GM18858 (cell line): Measurements from ENCODE around the gene TNFAIP2.
"Not testable (repeated sequence)": the region's sequence is repeated elsewhere in the genome, so short reads cannot be mapped to it uniquely, and the experiment has no call there.

Experiments
- ATAC-seq: cut with Tn5 transposase; IDR thresholded peaks from one replicate; pipeline ENCODE4 v1.9.1; 2021; ENCODE audit not compliant: unreplicated experiment

TNFAIP2 gene

DNA sequence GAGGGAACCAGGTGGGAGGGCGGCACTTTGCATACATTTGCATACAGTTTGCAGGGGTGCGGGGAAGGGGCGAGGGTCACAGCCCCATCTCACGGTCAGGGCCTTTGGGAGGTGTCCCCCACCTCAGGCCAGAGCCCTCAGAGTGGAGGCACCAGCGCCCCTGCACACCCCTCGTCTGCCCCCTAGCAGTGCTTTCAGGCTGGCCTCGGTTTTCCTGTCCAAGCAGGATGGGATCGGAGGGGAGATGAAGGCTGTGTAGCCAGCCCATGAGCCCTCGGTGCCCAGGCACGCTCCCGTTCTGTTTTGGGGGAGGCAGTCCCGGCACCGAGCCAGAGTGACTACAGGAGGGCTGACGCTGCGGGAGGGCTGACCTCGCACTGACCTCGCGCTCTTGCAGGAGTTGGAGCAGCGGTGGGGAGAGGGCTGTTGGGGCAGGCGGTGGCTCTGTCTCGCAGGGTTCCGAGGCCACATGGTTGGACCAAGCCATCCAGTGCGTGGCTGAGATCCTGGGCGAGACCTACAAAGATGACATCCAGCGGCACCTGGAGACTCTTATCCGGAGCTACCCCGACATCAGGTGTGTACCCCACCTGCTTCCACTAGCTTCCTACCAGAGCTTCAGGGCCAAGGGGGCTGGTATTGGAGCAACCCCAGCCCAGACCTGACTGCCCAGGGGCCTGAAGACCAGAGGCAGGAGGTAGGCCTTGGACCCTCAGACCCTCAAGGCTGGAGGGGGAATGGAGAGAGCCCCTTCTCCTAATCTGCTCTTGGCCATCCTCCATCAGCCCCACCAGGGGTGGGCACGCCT is 15.1 kb upstream of the TNFAIP2 start:
- ATAC-seq = no peak

DNA sequence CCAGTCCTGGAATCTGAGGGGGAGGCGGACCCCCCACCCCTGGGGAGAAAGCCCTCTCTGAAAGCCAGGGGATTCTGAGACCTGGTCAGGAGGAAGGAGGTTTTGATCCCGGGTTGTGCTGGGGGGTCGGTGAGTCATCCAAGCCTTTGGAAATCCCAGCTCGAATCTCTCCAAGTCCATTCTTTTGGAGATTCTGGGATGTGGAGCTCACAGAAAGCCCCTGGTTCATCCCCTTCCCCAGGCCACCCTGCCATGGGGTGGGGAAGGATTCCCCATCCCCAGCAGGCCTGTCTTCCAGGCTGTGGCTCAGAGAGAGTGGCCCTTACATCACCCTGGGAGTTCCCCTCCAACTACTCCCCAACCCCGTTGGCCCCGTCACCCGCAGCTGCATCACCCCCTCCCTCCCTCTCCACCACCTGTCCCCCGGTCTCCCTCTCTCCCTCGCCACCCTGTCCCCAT is 14.5 kb upstream of the TNFAIP2 start:
- ATAC-seq = no peak

DNA sequence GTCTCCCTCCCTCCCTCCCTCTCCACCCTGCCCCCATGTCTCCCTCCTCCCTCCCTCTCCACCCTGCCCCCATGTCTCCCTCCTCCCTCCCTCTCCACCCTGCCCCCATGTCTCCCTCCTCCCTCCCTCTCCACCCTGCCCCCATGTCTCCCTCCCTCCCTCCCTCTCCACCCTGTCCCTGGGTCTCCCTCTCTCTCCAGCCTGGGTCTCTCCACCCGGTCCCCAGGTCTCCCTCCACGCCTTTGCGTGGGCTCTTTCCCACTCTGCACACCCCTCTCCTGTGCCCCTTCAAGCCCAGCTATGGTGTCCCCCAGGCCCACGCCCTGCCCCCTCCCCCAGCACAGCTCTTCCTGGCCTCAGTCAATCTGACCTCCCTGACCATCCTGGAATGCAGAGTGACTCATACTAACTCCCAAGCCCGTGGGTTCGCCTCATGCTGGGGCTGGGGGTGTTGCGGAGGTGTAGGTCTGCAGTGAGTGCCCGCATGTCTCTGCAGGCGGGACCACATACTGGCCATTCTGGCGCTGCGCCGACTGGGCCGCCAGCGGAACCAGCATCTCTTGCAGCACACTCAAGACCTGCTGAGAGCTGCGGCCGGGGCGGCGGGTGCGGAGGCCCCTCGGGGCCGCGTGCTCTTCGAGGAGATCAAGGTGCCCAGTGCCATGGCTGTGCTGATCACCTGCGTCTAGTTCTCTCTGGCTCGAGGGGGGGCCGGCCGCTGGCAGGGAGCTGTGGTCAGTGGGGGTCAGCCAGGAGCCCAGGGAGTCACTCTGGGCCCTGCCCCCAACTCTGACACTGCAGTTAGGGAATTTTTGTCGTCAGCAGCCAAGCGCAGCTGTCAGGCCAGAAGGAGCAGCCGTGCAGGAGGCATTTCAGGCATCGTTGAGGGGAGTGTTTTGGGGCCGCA is 13.5 kb upstream of the TNFAIP2 start:
- no peak for ATAC-seq

DNA sequence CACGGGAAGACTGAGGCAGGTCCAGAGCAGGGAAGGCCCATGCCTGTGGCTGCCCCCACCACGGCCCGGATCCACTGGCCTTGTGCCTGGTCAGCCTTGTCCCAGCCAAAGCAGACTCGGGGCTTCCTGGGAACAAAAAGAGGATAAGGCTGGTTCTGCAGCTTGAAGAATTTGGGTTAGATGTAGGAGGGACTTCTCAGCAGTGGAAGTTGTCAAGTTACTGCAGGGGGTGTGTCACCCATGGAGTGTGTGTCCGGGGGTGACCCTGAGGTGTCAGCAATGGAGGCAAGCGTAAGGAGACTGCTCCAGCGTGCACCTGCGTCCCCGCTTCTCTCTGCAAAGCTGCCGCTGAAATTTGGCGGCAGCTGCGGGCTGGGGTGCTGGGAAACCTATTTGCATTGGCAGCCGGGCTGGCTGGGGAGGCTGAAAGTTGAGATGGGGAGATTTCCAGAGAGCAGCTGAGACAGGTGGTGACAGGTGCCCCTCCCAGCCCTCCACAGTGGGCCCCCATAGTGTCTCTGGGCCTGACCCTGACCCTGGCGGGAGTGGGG is 12.5 kb upstream of the TNFAIP2 start:
- ATAC-seq = no peak

DNA sequence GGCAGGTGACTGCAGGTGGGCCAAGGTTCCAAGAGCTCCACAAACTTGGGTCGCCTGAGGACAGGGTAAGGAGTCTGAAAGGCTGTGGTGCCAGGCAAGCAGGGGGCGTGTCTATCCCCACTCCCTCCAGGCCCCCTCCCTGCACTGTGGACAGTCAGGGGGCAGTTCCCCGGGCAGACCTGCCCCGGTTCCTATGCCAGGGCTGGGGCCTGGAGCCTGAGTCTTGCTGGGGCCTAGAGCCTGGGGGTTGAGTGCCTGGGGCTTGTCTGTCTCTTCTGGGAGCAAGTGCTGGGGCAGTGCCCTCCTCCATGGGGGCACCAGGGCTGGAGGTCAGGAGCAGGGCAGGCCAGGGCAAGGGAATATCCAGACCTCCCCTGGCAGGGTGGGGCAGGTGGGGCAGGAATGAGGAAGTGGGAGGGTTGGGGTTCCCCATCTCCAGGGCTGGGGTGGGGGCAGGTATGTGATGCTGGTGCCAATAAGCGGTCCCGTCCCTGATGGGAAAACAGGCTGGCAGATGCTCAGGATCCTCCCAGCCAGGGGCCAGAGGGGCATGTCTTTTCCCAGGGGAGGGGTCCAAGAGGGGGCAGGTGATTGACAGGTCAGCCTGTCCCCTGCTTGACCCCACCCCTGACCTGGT is 11.9 kb upstream of the TNFAIP2 start:
- no peak for ATAC-seq

DNA sequence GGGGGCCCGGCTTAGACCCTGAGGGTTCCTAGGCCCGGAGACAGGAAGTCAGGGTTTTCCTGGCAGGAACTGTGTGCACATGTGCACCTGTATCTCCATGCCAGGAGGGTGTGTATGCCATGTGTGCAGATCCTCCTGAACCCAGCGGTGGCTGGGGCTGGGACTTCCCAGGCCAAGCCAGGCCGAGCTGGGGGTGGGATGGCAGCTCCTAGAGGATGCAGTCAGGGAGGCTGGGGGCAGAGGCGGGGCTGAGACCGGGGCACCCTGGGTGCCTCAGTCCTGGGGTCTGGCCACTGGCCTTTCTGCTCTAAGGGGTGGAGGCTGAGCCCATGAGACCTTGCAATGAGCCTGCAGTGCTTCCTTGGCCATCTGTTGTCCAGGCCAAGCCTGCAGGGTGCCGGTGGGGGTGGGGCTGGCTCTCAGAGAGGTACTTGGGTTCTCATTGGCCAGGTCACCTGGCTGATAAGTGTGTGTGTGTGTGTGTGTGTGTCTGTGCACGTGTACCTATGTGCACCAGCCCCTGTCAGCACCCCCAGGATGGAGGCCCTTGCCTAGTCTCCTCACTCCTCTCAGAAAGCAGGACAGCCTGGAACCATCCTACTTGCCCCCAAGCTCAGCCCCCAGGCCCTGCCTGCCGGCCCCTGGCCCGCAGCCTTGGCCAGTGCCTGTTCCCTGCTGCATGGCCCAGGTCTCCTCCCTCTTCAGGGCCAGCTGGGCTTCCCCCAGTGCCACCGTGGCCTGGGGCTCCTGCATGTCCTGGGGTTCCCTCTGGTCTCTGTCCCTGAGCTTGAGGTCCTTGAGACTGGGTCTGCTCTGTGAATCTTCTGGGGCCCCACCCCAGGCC is 10.6 kb upstream of the TNFAIP2 start:
- ATAC-seq = no peak

DNA sequence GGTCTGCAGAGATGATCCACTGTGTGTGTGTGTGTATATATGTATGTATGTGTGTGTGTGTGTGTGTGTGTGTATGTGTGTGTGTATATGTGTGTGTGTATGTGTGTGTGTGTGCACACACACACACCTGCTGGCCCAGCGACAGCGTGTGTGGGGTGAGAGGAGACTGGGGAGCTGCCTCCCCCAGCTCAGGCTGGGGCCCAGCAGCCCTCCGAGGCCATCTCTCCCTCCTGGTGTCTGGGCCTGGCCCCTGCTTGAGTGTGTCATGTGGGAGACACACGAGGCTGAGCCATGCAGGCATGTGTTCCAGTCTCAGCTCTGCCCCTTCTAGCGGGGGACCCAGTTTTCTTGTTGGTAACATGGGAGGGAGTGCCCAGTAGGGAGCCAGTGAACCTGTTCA is 10.0 kb upstream of the TNFAIP2 start:
- ATAC-seq = no peak

DNA sequence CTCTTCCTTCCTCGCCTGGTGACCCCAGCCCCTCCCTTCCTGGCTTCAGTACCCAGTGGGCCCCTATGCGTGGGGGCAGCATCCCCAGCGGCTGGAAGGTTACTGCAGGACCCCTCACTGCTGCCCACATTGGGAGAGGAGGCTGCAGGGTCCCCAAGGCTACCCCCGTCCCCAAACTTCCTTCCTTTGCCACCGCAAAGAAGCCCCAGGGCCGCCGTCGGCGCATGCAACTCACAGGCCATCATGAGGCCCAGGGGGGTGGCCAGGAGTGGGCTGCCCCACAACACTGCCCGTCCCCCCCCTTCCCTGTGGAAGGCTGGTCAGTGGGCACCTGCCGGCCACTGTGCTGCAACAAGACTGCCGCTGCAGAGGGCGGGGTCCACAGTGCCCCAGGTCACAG is 9.5 kb upstream of the TNFAIP2 start:
- no peak for ATAC-seq

DNA sequence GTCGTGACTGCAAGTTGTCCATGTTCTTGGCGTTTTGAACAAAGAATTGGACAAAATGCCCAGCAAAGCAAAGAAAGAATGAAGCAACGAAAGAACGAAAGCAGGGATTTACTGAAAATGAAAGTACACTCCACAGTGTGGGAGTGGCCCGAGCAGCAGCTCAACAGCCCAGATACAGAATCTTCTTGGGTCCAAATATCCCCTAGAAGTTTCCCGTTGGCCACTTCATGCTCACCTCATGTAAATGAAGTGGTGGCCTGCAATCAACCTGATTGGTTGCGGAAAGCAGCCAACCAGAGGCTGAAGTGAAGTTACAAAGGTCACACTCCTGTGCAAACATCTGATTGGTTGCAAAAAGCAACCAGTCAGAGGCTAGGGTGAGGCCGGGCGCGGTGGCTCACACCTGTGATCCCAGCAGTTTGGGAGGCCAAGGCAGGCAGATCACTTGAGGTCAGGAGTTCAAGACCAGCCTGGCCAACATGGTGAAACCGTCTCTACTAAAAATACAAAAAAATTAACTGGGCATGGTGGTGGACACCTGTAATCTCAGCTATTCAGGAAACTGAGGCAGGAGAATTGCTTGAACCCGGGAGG is 8.1 kb upstream of the TNFAIP2 start:
- ATAC-seq = not testable (repeated sequence)

DNA sequence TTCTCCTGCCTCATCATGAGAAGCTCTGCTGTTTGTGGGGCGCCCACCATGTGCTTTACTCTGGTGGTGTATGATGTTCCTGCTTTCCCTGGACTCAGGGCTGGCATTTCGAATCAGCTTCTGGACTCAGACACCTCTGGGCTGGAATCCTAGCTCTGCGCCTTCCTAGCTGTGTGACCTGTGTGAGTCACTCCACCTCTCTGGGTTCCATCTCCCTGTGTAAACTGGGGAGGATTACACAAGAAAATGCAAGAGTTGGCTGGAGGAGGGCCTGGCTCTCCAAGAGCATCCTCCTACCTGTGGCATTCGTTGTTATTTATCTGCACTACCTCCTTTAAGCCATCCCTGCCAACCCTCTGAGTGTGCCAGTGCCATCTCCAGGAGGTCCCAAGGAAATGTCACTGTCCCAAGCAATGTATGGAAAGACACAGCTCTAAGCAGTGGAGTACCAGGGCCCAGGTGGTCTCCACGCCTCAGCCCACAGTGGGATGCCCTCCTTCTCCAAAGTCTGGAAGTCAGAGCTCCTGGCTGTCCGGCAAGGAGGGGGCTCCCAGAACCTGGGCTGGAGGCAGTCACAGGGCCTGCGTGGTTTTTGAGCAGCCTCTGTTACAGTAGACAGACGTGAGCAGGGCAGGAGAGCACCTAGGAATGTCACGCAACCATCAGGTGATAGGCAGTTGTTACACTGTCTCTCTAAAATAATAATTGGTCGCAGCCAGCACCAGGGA is 7.3 kb upstream of the TNFAIP2 start:
- no peak for ATAC-seq

DNA sequence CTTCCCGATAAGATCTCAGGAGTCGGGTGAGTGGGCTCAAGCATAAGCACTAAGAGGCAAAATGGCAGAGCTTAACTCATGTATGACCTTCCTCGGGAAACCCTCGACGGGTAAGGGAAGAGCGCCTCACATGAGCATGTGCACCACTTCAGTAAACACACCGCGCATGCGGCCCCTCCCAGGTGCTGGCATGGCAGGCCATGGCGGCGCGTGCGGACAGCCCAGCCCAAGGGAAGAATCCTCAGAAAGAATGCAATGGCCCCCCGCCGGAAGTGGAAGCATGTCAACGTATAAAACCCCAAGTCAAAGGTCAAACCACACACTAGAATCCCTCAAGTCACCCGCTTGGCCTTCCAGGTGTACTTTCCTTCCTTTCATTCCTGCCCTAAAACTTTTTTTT is 6.6 kb upstream of the TNFAIP2 start:
- no peak for ATAC-seq

DNA sequence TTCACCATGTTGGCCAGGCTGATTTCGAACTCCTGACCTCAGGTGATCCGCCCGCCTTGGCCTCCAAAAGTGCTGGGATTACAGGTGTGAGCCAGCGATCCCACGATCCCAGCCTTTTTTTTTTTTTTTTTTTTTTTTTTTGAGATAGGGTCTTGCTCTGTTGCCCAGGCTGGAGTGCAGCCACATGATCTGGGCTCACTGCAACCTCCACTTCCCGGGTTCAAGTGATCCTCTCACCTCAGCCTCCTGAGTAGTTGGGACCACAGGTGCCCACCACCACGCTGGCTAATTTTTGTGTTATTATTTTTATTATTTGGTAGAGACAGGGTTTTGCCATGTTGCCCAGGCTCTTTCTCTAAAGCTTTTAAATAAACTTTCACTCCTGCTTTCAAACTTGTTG is 5.8 kb upstream of the TNFAIP2 start:
- ATAC-seq = not testable (repeated sequence)

DNA sequence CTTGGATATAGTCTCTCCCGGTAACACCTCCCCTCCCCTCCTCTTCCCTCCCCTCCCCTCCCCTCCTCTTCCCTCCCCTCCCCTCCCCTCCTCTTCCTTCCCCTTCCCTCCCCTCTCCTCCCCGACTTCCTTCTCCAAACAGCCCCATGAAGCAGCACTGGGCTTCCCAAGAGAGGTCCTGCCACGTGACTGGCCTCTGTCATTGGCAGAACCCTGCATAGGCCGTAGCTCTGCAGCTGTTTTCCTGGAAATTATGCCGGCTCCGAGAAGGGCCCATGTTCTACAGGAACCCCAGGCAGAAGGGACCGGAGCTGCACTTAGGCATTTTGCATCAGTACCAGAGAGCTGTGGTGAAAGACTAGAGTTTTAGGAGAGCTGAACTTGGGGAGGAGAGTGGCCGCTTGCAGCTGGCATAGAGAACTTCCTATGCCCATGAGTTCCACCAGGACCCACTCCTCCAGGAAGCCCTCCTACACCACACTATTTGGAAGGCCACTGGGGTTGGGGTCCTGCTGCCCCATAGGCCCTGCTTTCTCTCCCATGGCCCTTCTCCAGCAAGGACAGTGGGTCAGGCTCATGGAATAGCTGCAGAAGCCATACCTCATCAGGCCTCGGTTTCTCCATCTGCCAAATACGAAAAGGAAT is 5.1 kb upstream of the TNFAIP2 start:
- no peak for ATAC-seq

DNA sequence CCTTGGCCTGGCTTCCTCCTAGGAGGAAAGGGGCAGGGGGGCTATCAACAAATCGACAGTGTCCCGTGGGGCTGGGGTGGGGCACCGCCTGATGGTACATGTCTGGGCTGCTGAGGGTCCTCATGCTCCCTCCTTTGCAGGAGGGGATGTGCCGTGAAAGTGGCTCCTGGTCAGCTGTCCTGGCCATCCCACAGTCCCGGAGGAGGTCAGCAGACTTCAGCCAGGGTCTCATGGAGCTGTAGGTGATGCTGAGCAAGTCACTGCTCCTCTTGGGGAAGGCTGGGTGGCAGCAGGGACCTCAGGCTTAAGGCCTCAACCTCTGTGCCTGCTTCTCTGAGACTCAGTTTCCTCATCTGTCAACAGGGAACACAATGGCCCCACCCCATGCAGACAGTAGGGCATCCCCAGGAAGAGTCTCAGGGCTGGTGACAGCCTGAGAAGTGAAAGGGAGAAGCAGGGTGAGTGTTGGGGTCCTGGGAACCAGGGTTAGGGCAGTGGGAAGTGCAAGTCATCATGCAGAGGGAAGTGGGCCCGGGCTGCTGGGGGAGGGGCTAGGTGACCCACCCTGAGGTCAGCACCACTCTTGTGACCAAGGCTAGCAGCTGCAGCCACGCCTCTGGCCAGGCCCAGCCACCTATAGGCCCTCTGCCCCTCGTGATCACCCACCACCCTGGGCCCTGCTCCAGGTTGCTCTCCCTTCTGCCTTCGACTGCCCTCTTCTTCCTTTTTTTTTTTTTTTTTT is 4.4 kb upstream of the TNFAIP2 start:
- no peak for ATAC-seq

DNA sequence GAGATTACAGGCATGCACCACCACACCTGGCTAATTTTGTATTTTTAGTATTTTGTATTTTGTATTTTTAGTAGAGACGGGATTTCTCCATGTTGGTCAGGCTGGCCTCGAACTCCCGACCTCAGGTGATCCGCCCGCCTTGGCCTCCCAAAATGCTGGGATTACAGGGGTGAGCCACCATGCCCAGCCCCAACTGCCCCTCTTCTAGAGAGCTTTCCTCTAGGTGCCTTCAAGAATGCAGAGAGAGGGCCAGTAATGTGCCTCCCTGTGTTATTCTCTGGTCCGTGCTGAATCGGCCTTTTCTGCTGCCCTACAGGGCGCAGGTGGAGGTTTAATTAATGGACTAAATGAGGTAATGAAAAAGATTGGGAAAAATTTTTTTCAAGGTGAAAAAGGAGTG is 3.7 kb upstream of the TNFAIP2 start:
- ATAC-seq = not testable (repeated sequence)

DNA sequence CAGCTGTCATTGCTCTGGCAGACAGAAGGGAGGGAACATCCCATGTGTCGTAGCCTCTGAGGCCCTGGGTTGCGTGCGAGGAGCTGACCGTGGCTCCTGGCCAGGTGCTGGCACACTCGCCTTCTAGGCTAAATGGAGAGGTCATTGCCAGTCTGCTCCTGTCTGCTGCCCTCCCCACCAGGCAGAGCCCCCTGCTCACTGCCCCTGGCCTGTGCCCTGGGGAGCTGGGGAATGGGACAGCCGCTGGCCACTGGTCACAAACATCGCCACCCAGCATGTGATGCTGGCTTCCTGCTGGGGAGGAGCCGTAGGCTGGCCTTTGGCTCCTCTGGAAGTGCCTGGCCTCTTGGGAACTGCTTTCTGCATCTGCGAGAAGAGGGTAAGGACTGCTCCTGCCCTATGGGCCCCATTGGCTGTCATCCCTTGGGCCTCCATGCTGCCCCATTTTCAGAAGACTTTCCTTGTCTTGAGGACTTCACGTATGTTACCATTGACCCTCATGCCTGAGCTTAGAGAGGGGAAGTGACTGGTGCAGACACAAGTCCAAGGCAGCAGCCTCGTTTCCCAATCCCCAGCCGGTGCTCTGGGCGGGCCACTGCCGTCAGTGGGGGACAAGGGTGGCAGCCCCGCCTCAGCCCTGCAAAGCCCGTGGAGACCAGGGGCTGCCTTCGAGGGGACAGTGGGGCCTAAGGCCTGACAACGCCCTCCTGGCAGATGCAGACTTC is 2.0 kb upstream of the TNFAIP2 start:
- ATAC-seq = no peak

DNA sequence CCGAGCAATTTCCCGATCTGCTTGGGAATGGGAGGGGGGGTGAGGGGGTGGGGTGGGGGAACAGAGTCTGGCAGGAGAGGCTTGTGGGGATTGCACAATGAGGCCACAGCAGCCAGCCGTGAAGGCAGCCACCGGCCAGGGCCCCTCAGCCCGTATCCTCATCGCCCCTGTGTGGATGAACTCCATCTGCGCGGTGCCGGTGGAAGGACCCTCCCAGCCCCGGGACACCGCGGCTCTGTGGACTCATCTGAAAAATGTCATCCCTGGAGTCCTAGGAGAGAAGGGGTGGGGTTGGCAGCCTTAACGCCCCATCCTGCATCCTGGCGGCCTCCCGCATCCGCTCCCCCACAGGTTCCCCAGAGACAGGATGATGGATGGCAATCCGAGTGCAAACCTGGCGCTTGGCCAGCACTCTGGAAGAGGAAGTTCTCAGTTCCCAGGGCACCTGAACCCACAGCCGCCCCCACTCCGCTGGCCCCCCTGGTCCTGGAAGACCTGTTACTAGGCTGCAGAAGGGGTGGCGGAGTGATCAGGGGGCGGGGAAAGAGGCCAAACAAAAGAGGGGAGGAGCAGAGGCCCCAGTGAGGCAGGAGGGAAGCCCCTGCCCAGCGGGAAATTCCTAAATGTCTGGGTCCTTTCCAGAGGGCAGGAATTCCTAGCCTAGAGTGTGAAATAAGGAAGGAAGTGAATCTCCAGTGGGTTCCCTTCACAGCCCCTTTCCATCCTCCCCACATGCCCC is 1.2 kb upstream of the TNFAIP2 start:
- ATAC-seq = no peak
